ENCODE results near the gene BPIFA3.

- TF ChIP-seq EZH2 (IDR thresholded peaks at IDR 0.05; ENCODE audit: borderline replicate concordance, low read depth, low read length, severe bottlenecking): no peak
- TF ChIP-seq, protein P1, sequence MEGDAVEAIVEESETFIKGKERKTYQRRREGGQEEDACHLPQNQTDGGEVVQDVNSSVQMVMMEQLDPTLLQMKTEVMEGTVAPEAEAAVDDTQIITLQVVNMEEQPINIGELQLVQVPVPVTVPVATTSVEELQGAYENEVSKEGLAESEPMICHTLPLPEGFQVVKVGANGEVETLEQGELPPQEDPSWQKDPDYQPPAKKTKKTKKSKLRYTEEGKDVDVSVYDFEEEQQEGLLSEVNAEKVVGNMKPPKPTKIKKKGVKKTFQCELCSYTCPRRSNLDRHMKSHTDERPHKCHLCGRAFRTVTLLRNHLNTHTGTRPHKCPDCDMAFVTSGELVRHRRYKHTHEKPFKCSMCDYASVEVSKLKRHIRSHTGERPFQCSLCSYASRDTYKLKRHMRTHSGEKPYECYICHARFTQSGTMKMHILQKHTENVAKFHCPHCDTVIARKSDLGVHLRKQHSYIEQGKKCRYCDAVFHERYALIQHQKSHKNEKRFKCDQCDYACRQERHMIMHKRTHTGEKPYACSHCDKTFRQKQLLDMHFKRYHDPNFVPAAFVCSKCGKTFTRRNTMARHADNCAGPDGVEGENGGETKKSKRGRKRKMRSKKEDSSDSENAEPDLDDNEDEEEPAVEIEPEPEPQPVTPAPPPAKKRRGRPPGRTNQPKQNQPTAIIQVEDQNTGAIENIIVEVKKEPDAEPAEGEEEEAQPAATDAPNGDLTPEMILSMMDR (IDR thresholded peaks at IDR 0.05; ENCODE audit: borderline replicate concordance, extremely low read depth, low read length, poor library complexity, severe bottlenecking): no peak
Measured at GRCh38 chr20:33209789-33210188, 7.4 kb upstream of the BPIFA3 start.
